ENCODE measurements around the gene KRTAP10-5.
"Not testable (repeated sequence)": the region's sequence is repeated elsewhere in the genome, so short reads cannot be mapped to it uniquely, and the experiment has no call there.

KRTAP10-5 gene

GRCh38 chr21:44569861-44570517 is 10.4 kb downstream of the KRTAP10-5 start:
- no peak for DNase-seq

DNA sequence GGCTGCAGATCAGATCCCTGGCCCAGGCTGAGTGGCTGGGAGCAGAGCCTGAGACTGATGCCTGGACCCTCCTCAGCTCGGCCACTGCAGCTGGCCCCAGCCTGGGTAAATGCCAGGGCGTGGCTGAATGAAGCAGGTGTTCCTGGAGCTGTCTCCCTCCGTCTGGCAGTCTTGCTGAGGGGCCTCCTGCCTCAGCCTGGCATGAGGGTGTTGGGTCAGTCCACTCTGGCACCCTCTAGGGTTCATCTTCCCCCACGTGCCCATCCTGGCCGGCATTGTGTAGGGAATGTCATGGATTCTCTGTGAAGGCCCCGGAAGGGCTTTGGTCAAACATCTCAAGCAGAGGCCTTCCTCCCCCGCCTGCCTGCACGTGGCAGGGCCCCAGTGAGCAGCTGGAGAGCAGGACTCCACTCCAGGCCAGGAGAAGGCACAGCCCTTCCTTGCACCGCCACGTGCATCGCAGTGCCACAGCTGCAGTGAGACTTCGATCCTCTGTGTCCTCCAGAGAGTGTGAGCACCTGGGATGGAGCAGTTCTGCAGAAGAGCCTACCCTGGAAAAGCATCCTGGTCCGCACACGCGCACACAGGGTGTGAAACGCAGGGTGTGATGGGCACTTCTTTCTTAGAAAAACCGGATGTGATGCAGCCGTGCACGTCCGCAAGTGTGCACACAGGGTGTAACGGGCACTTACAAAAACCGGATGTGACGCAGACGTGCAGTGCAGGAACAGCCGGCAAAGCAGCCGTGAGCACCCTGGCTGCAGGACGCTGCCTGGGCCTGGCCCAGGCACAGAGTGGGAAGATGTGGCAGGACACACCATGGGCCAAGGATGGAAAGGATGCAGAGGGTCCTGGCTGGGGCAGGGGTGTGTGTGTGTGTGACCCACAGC is 11.5 kb downstream of the KRTAP10-5 start:
- no peak for DNase-seq

DNA sequence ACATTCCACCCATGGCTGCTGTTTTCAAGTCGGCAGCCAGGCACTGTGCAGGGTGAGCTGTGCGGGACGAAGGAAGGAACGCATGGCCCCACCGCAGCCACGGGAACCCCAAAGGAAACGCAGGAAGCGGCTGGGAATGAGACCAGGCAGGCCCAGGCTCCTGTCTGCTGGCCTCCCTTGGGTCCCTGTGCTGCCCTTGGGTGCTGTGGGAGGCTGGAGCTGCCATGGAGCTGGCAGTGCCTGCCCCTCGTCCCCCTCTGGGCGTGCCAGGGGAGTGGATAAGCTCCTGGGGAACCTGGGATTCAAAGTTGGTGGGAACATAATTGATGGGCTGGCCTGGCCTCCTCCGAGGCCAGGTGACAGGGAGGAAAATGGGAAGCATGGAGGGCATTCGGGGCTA is 12.1 kb downstream of the KRTAP10-5 start:
- no peak for DNase-seq

DNA sequence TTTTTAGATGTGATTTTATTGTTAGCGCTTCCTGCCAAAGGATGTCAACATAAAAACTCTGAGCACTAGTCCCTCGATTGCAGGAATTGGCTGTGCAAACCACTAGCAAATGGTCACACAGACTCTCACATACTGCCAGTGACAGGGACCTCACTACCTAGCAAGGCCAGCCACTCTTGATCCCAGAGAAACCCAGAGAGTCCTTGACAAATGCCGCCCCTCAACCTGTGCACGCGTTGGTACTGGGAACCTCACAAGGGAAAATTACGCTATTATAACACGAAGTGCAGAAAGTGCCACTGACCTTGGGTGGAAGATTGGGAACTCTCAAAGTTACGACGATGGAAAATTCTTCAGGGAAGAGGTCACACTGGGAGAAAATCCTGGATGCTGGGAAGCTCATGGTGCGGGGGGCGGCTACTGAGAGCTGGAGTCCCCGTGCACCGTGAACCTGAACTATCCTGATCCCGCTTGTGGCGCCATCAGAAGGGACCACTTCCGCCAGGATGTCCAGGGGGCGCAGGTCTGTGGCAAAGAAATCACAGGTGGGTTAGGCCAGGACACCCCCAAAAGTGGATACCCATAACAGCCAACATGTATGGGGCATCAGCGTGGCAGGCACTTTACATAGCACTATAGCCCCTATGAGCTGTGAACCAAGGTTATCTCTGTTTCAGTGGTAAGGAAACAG is 12.8 kb downstream of the KRTAP10-5 start:
- DNase-seq: no peak

GRCh38 chr21:44566403-44566802 is 14.0 kb downstream of the KRTAP10-5 start:
- DNase-seq: no peak

DNA sequence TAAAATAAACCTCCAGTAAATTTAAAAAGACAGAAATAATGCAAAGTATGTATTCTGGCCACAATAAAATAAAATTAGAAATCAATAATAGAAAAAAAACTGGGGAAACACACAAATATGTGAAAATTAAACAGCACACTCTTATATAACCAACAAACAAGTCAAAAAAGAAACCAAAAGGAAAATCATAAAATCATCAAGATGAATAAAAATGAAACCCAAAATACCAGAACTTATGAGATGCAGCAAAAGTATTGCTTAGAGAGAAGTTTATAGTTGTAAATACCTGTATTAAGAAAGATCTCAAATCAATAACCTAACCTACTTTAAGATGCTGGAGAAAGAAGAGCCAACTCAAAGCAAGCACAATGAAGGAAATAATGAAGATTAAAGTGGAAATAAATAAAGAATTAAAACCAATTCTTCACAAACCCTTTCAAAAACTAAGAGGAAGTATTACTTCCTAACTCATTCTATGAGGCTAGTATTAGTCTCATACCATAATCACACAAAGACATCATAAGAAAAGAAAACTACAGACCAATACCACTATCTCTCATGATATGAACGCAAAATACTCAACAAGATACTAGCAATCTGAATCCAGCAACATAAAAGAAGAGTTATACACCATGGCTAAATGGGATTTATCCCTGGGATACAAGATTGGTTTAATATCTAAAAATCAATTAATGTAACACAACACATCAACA is 15.4 kb downstream of the KRTAP10-5 start:
- no peak for DNase-seq

DNA sequence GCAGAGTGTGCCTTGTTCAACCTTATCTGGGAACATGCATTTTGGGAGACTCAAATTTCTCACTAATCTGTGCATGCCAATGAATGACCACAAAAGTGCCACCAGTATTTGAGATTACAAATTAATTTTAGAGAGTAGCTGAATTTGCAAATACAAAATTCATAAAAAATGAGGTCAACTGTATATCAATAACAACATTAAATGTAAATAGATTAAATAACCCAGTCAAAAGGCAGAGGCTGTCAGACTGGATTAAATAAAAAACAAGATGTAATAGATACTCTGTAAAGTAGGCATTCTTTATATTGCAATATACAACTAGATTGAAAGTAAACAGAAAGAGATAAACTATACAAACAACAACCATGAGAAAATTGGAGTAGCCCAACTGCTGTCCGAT is 16.3 kb downstream of the KRTAP10-5 start:
- no peak for DNase-seq

GRCh38 chr21:44558695-44559094 is 21.7 kb downstream of the KRTAP10-5 start, which contains the start of gene KRTAP10-3:
KRTAP10-3 (minus strand) TSS chr21:44558795; CDS start chr21:44558715, 80 bp downstream.
- no peak for DNase-seq

- DNase-seq: not testable (repeated sequence)
Observed at GRCh38 chr21:44558329-44558675, 22.1 kb downstream of the KRTAP10-5 start.

DNA sequence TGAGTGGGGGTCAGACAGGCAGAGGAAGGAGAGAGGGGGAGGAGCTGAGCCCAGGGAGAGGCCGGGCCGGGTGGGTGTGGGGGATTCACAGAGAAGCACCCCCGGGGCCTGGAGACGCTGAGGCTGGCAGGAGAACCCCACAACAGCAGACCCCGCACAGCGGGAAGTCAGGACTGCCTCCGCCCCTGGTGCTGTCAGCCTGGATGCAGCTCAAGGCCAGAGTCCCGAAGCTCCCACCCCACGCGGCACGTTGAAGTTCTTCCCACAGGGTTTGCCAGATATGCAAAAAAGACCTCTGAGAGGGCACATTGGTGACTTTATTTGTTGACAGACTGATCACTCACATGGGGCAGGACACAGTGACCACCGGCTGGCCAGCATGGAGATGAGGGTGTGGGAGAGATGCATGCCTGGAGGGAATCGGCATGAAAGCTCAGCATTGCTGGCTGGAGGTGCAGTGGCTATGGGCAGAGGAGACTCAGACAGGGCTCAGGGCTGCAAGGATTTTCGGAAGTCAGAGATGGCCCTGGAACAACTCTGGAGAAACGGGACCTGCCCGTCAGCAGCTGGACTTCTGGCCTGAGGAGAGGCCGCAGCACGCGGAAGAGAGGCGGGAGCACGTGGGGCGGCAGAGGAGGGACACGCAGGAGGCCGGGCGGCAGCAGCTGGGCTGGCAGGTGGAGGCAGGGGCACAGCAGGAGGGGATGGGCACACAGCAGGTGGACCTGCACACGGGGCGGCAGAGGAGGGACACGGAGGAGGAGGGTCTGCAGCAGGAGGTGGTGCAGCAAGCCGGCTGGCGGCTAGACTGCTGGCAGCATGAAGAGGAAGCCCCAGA is 22.7 kb downstream of the KRTAP10-5 start:
- no peak for DNase-seq

- DNase-seq: no peak
Observed at GRCh38 chr21:44556879-44557278, 23.5 kb downstream of the KRTAP10-5 start.

- DNase-seq: no peak
Observed at GRCh38 chr21:44555200-44555875, 25.1 kb downstream of the KRTAP10-5 start.

DNA sequence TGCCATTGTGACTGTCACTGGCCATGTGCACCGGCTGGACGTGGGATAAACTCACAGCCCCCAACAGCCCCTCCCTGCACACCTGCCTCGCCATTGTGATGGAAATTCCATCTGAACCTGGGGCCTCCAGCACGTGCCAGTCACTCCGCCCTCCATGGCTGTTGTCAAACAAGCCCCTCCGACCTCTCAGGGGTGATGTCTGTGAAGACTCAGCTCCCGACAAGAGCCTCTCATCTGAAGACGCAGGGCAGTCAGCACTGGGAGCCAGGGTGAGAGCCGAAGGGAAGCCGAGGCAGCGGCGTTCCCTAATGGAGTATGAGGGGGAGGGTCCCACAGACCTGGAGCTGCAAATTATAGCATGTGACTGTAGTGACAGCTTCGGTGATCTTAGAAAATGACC is 27.7 kb downstream of the KRTAP10-5 start:
- no peak for DNase-seq

- no peak for DNase-seq
Observed at GRCh38 chr21:44552136-44552535, 28.3 kb downstream of the KRTAP10-5 start.

- DNase-seq: no peak
Observed at GRCh38 chr21:44551340-44551961, 29.0 kb downstream of the KRTAP10-5 start, which contains the start of gene KRTAP10-2. KRTAP10-2 (minus strand) TSS chr21:44551505; CDS start chr21:44551458, 47 bp downstream.

- DNase-seq: no peak
Observed at GRCh38 chr21:44550807-44551206, 29.6 kb downstream of the KRTAP10-5 start.

DNA sequence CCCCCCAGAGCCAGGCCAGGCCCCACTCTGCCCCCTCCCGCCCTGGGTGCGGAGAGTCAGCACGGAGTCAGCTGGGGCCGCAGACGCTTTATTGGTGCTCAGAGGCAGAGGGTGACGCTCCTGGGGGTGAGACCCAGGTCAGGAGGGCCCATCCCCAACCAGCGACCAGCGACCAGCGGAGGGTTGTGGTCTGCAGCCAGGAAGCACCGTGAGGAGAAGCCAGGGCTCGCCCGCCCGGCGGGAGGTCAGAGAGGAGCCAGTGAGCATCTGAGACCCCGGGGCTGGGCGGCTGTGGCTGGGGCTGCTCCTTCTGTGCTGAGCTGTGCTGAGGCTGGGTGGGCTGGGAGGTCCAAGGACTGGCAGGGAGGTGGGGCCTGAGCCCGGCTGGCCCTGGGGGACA is 30.1 kb downstream of the KRTAP10-5 start:
- DNase-seq: not testable (repeated sequence)

DNA sequence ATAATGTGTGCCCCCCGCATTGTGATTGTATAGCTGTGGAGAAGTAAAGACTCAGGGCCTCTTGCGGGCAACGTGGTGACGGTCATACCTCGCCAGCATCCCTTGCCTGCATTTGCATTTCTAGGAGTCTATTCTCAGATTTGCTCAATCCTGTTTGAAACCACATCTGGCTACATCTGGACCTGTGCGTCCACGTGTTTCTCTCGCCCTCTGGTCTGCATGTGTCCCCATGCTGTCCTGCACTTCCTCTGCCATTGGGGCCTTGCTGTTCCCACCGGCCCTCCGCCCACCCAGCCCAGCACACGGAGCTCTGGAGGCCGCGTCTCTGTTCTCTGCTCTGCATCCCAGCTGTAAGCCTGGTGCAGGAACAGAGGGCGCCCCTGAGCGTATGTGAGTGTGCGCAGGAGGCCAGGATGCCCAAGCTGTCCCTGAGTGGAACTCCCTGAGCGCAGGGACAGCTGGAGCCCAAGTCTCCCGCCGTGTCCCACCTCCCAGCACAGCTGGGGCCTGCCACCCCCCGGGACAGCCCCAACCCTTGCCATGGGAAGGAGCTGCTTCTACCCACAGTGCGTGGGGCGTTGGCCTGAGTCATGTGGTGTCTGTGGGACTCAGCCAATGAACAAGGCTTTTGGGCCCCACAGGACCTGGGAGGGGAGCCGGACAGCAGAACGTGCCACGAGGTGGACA is 30.7 kb downstream of the KRTAP10-5 start:
- no peak for DNase-seq

DNA sequence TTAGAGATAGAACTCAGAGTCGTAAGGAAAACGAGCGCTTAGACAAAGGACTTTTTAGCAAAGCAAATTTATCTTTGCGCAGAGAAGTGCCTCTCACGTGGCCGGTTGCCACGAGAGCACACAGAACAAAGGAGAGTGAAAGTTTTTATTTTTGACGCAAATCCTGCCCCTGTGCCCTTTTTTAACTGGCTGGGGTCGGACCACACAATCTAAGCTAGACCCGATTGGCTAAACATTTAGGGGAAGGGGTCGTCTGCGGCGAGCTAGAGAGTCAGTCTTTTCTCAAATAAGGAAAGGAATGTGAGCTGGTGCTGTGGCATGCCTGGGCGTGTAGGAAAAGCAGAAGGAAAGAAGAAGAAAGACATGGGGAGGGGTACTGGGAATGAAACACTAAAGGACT is 31.5 kb downstream of the KRTAP10-5 start:
- DNase-seq: no peak

- DNase-seq: no peak
Observed at GRCh38 chr21:44548381-44548780, 32.0 kb downstream of the KRTAP10-5 start.

All from activated CD4-positive, CD25-positive, alpha-beta regulatory T cell (primary cell).